NCI-H1417 (cell line): Measurements from ENCODE around the gene PUS3.
A peak's percentile ranks its signal among the peaks of the same experiment; 100 is the strongest.
"Not testable (repeated sequence)": the region's sequence is repeated elsewhere in the genome, so short reads cannot be mapped to it uniquely, and the experiment has no call there.

ENCODE experiments used
- DNase-seq, 3 experiments: peaks; one replicate each; lab custom pipeline; 2025; lab: John Stamatoyannopoulos, UW

Gene PUS3

DNA sequence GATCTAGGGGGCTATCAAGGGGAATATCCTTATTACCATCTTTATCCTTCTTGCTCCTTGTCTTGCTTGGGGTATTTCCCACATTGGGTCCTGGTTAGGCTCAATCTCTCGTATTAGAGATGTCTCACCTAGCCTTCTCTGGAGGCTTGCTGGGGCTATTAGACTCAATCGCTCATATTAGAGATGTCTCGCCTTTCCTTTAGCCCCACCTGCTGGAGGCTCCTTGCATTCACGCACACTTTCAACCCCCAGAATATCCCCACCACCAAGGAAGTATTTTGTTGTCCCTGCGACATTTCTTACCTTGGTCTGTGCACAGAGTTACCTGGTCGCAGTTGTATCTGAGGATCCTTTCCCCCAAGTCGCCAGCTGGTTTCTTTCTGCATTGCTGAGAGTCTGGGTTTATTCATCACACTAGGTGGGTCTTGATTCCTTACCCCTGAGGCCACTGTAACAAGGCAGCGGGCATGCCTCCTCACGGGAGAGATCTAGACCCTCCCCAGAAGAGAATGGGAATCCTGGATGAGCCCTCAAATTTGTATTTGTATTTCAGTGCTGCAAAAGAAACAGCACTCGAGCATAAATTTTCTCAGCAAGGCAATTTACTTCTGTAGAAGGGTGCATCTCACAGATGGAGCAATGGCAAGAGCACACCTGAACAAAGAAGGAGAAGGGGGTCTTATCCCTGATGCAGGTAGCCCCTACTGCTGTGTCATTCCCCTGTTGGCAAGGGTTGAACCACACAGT lies 31.4 kb downstream of the PUS3 start:
- DNase-seq: peak in 2 of 3 experiments; percentile 2 to 28

GRCh38 chr11:125869521-125869920 lies 33.5 kb downstream of the PUS3 start:
- DNase-seq: no peak

- DNase-seq: not testable (repeated sequence)
Observed at GRCh38 chr11:125865354-125865753, 37.7 kb downstream of the PUS3 start.

DNA sequence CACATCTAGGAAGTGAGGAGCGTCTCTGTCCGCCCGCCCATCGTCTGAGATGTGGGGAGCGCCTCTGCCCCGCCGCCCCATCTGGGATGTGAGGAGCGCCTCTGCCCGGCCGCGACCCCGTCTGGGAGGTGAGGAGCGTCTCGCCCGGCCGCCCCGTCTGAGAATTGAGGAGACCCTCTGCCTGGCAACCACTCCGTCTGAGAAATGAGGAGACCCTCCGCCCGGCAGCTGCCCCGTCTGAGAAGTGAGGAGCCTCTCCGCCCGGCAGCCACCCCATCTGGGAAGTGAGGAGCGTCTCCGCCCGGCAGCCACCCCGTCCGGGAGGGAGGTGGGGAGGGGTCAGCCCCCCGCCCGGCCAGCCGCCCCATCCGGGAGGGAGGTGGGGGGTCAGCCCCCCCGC lies 40.2 kb downstream of the PUS3 start:
- not testable (repeated sequence) for DNase-seq

DNA sequence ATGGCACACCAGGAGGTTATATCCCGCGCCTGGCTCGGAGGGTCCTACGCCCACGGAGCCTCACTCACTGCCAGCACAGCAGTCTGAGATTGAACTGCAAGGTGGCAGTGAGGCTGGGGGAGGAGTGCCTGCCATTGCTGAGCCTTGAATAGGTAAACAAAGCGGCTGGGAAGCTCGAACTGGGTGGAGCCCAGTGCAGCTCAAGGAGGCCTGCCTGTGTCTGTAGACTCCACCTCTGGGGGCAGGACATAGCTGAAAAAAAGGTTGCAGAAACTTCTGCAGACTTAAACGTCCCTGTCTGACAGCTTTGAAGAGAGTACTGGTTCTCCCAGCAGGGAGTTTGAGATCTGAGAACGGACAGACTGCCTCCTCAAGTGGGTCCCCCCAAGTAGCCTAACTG lies 45.3 kb downstream of the PUS3 start:
- DNase-seq: not testable (repeated sequence)

DNA sequence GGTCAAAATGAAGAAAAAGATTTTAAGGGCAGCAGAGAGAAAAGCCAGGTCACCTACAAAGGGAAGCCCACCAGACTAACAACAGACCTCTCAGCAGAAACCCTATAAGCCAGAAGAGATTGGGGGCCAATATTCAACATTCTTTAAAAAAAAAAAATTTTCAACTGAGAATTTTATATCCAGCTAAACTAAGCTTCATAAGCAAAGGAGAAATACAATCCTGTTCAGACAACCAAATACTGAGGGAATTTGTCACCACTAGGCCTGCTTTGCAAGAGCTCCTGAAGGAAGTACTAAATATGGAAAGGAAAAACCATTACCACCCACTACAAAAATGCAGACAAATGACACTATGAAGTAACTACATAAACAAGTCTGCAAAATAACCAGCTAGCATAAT lies 56.8 kb downstream of the PUS3 start:
- no peak for DNase-seq
